SK-N-SH (cell line): Measurements from ENCODE around the gene PARP8. TPM values are rescaled to one million over a fixed set of nuclear protein-coding genes. Genes with fewer than 3 reads are reported as not detected.

ENCODE experiments used
- CTCF ChIA-PET: fragments of 300-600, 350-600 bp; formaldehyde crosslinking; extraction: SDS; loops from one replicate; lab custom pipeline; 2021; lab: Yijun Ruan, JAX
- POLR2A ChIA-PET: fragments of 350-600 bp; sonication (Branson Sonifier 250); formaldehyde crosslinking; extraction: SDS; loops from one replicate; lab custom pipeline; 2020; ENCODE audit warnings: antibody characterized with exemption, inconsistent platforms; lab: Yijun Ruan, JAX
- DNase-seq: peaks from one replicate; pipeline ENCODE4 v3.0.0; 2012
- H2AFZ ChIP-seq: fragments of 200-600 bp; sonication (generic); 2 replicates; pipeline ENCODE4 v1.8.1; 2016; ENCODE audit warnings: antibody characterized with exemption, mild to moderate bottlenecking, low read depth
- H3F3A ChIP-seq: fragments of 200-600 bp; sonication (generic); replicated peaks from 2 replicates; pipeline ENCODE3; 2016; ENCODE audit warnings: antibody characterized with exemption, mild to moderate bottlenecking; ENCODE audit not compliant: insufficient read depth
- H3K27ac ChIP-seq, 2 experiments: fragments of 200-500 bp in 1 of 2; fragments of 200-600 bp in 1 of 2; sonication (Bioruptor generic) in 1 of 2; sonication (generic), shearing (Covaris generic) in 1 of 2; 2 replicates each; pipeline versions ENCODE4 v1.5.1 to v1.6.1; 2014 to 2016; ENCODE audit warnings: low read depth in 2 of 2, inconsistent platforms in 1 of 2, low read length in 1 of 2, mild to moderate bottlenecking in 1 of 2, mixed read lengths in 1 of 2
- H3K27me3 ChIP-seq: fragments of 200-600 bp; sonication (generic), shearing (Covaris generic); 2 replicates; pipeline ENCODE4 v1.6.1; 2016; ENCODE audit warnings: mixed run types; ENCODE audit not compliant: insufficient read depth
- H3K36me3 ChIP-seq, 2 experiments: fragments of 200-500 bp in 1 of 2; fragments of 200-600 bp in 1 of 2; sonication (Bioruptor generic) in 1 of 2; sonication (generic) in 1 of 2; replicated peaks in 1 of 2; 2 replicates each; pipeline versions ENCODE3 to v1.5.1; 2014 to 2016; ENCODE audit warnings: low read length in 1 of 2, mild to moderate bottlenecking in 1 of 2; ENCODE audit not compliant: insufficient read depth in 2 of 2, control insufficient read depth in 1 of 2
- H3K4me1 ChIP-seq, 2 experiments: fragments of 200-500 bp in 1 of 2; fragments of 200-600 bp in 1 of 2; sonication (Bioruptor generic) in 1 of 2; sonication (generic), shearing (Covaris generic) in 1 of 2; 2 replicates each; pipeline versions ENCODE4 v1.5.1 to v1.6.1; 2014 to 2016; ENCODE audit warnings: low read depth in 1 of 2, low read length in 1 of 2, mixed run types in 1 of 2; ENCODE audit not compliant: insufficient read depth in 2 of 2, control insufficient read depth in 1 of 2
- H3K4me2 ChIP-seq: fragments of 200-600 bp; sonication (generic), shearing (Covaris generic); 2 replicates; pipeline ENCODE4 v1.6.1; 2017; ENCODE audit warnings: mixed run types
- H3K4me3 ChIP-seq, 2 experiments: fragments of 200-500 bp in 1 of 2; fragments of 200-600 bp in 1 of 2; sonication (Bioruptor generic) in 1 of 2; sonication (generic), shearing (Covaris generic) in 1 of 2; 2 replicates each; pipeline versions ENCODE4 v1.5.1 to v1.8.1; 2014 to 2016; ENCODE audit warnings: low read depth in 2 of 2, inconsistent platforms in 1 of 2, low read length in 1 of 2, mild to moderate bottlenecking in 1 of 2, mixed read lengths in 1 of 2, moderate library complexity in 1 of 2
- H3K79me2 ChIP-seq: fragments of 200-600 bp; sonication (generic); 2 replicates; pipeline ENCODE4 v1.8.1; 2017; ENCODE audit warnings: mild to moderate bottlenecking; ENCODE audit not compliant: insufficient read depth
- H3K9ac ChIP-seq: fragments of 200-600 bp; sonication (generic); 2 replicates; pipeline ENCODE4 v1.6.1; 2017; ENCODE audit warnings: mixed run types
- H3K9me2 ChIP-seq: fragments of 200-600 bp; sonication (generic); 2 replicates; pipeline ENCODE4 v1.6.1; 2017; ENCODE audit warnings: mixed run types
- H3K9me3 ChIP-seq: fragments of 200-600 bp; sonication (generic); 2 replicates; pipeline ENCODE4 v1.6.1; 2017; ENCODE audit warnings: mixed run types, mild to moderate bottlenecking, moderate library complexity
- H4K20me1 ChIP-seq: fragments of 200-600 bp; sonication (generic); 2 replicates; pipeline ENCODE4 v1.6.1; 2017; ENCODE audit warnings: mild to moderate bottlenecking, mixed run types; ENCODE audit not compliant: insufficient read depth
- FOXJ3 ChIP-seq: sonication (generic); formaldehyde crosslinking; IDR thresholded peaks from 2 replicates; pipeline ENCODE4 v1.5.1; 2020; ENCODE audit warnings: mild to moderate bottlenecking, missing genetic modification reagents
- GATA2 ChIP-seq: sonication (generic); formaldehyde crosslinking; IDR thresholded peaks from 2 replicates; pipeline ENCODE4 v1.5.0; 2020; ENCODE audit warnings: mild to moderate bottlenecking, missing genetic modification reagents
- JUND ChIP-seq: IDR thresholded peaks from 2 replicates; pipeline ENCODE4 v1.4.0; 2012
- MXI1 ChIP-seq: IDR thresholded peaks from 2 replicates; pipeline ENCODE4 v1.6.1; 2012; ENCODE audit warnings: mild to moderate bottlenecking, low read depth, low read length, improper control_type of control experiment
- NRF1 ChIP-seq: IDR thresholded peaks from 2 replicates; pipeline ENCODE4 v1.6.1; 2012; ENCODE audit warnings: low read depth, mild to moderate bottlenecking, low read length
- SMC3 ChIP-seq: IDR thresholded peaks from 2 replicates; pipeline ENCODE4 v1.6.1; 2012; ENCODE audit warnings: low read depth, low read length, improper control_type of control experiment
- TCF12 ChIP-seq: IDR thresholded peaks from 2 replicates; pipeline ENCODE4 v1.4.0; 2012
- TEAD4 ChIP-seq: IDR thresholded peaks from 2 replicates; pipeline ENCODE4 v1.4.0; 2012; ENCODE audit warnings: mild to moderate bottlenecking, borderline replicate concordance; ENCODE audit not compliant: insufficient read depth
- WGBS: methylation state at CpG from one replicate; pipeline ENCODE4 v1.1.6; 2017; ENCODE audit warnings: low lambda C conversion rate; 5-methylcytosine and 5-hydroxymethylcytosine counted together
- polyA plus RNA-seq, 3 experiments: library from polyadenylated mRNA; depleted of rRNA; stranded (reverse); fragments of >200 nt; gene quantifications; 2 replicates each; pipeline ENCODE4 v1.2.3, GENCODE V29; 2012
- TF ChIP-seq, protein P1 (sequence below): IDR thresholded peaks from 2 replicates; pipeline ENCODE4 v1.6.1; 2012; ENCODE audit warnings: mild to moderate bottlenecking, low read depth, low read length, moderate library complexity
- TF ChIP-seq, protein P2 (sequence below): IDR thresholded peaks from 2 replicates; pipeline ENCODE4 v1.4.0; 2012; ENCODE audit warnings: low read depth
- TF ChIP-seq, protein P3 (sequence below): IDR thresholded peaks from 2 replicates; pipeline ENCODE4 v1.4.0; 2012; ENCODE audit warnings: low read depth, borderline replicate concordance
- TF ChIP-seq, protein P4 (sequence below): fragments of 150-350 bp; IDR thresholded peaks from 2 replicates; pipeline ENCODE4 v1.6.1; 2017; ENCODE audit warnings: antibody characterized with exemption, low read length, low read depth, borderline replicate concordance

Gene PARP8
- polyA plus RNA-seq, 1 of the 3 experiments (the other 2 are of a cell fraction), result 6.2 TPM

DNA sequence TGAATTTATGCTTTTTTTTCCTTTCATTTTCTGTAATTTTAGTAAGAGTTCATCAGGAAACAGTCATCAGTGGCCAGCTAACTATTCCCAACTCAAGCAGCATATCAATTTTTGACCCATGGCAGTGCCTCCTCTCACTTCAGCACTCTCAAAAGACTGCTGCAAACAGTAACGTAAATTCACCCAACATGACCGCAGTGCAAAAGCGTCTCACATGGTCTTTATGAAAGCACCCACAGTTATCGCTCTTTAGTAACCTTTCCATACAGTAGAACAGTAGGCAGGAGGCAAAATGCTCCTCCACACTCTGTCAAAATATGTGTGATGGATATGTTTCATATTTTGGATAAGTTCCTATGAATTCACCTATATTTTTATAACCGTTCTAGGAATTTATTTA is 48.6 kb downstream of the PARP8 start (continued):
- TF ChIP-seq, protein P1, sequence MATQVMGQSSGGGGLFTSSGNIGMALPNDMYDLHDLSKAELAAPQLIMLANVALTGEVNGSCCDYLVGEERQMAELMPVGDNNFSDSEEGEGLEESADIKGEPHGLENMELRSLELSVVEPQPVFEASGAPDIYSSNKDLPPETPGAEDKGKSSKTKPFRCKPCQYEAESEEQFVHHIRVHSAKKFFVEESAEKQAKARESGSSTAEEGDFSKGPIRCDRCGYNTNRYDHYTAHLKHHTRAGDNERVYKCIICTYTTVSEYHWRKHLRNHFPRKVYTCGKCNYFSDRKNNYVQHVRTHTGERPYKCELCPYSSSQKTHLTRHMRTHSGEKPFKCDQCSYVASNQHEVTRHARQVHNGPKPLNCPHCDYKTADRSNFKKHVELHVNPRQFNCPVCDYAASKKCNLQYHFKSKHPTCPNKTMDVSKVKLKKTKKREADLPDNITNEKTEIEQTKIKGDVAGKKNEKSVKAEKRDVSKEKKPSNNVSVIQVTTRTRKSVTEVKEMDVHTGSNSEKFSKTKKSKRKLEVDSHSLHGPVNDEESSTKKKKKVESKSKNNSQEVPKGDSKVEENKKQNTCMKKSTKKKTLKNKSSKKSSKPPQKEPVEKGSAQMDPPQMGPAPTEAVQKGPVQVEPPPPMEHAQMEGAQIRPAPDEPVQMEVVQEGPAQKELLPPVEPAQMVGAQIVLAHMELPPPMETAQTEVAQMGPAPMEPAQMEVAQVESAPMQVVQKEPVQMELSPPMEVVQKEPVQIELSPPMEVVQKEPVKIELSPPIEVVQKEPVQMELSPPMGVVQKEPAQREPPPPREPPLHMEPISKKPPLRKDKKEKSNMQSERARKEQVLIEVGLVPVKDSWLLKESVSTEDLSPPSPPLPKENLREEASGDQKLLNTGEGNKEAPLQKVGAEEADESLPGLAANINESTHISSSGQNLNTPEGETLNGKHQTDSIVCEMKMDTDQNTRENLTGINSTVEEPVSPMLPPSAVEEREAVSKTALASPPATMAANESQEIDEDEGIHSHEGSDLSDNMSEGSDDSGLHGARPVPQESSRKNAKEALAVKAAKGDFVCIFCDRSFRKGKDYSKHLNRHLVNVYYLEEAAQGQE, result no peak

DNA sequence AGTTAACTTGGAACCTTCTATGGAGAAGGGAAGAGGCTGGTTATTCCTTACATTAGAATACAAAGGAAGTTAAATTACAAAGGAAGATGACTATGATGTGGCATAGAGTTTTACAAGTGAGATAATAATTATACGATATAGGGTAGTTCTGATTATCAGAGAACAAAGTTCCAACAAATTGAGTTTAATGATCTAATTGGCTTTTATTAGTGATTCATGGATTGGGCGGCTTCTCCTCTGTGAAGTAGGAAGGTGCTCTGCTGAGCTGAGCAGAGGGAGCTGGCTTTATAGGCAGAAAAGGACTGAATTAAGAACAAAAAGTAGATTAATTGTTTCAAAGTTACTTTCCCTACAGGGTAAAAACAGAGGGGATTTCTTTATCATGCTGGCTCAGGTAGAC is 49.7 kb downstream of the PARP8 start:
- Histone ChIP-seq H3F3A (no peaks in the 10 kb centered on the region), H3K4me1 (peaks cover 0 to 12% of the 10 kb centered on the region in 2 experiments; a peak in 2 of 4 replicates), H4K20me1 (no peaks in the 10 kb centered on the region), H3K27ac (no peak overlapping the region), H3K9me2 (no peaks in the 10 kb centered on the region), H3K36me3 (no peaks in the 10 kb centered on the region), H2AFZ (no peak overlapping the region), H3K4me2 (no peak overlapping the region), H3K79me2 (0 out of 2 replicates have a peak, but pooled peaks cover 7% of the 10 kb centered on the region), H3K4me3 (no peak overlapping the region), H3K9ac (no peak overlapping the region), H3K27me3 (no peaks in the 10 kb centered on the region), H3K9me3 (no peaks in the 10 kb centered on the region)
- DNase-seq, result no peak
- TF ChIP-seq JUND, result no peak
- TF ChIP-seq, protein P2, sequence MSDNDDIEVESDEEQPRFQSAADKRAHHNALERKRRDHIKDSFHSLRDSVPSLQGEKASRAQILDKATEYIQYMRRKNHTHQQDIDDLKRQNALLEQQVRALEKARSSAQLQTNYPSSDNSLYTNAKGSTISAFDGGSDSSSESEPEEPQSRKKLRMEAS, result no peak
- no peak for TF ChIP-seq MXI1
- TF ChIP-seq, protein P3, sequence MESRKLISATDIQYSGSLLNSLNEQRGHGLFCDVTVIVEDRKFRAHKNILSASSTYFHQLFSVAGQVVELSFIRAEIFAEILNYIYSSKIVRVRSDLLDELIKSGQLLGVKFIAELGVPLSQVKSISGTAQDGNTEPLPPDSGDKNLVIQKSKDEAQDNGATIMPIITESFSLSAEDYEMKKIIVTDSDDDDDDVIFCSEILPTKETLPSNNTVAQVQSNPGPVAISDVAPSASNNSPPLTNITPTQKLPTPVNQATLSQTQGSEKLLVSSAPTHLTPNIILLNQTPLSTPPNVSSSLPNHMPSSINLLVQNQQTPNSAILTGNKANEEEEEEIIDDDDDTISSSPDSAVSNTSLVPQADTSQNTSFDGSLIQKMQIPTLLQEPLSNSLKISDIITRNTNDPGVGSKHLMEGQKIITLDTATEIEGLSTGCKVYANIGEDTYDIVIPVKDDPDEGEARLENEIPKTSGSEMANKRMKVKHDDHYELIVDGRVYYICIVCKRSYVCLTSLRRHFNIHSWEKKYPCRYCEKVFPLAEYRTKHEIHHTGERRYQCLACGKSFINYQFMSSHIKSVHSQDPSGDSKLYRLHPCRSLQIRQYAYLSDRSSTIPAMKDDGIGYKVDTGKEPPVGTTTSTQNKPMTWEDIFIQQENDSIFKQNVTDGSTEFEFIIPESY, result no peak
- TF ChIP-seq, protein P4, sequence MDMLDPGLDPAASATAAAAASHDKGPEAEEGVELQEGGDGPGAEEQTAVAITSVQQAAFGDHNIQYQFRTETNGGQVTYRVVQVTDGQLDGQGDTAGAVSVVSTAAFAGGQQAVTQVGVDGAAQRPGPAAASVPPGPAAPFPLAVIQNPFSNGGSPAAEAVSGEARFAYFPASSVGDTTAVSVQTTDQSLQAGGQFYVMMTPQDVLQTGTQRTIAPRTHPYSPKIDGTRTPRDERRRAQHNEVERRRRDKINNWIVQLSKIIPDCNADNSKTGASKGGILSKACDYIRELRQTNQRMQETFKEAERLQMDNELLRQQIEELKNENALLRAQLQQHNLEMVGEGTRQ, result no peak
- TF ChIP-seq GATA2 (CRISPR knock-in tag), result no peak
- TF ChIP-seq SMC3, result no peak
- no peak for TF ChIP-seq TEAD4
- TF ChIP-seq TCF12, result no peak
- TF ChIP-seq NRF1, result no peak
- TF ChIP-seq FOXJ3, result no peak
- 81% methylated on average over 2 of the region's 2 CpGs for WGBS
- ChIA-PET CTCF (no interaction called here), POLR2A (no interaction called here)
